GM12801 (cell line): Measurements from ENCODE around the gene MTF1.

ENCODE experiments used
- CTCF ChIP-seq: IDR thresholded peaks from one replicate; pipeline ENCODE4 v1.5.1; 2011; ENCODE audit warnings: control low read depth; ENCODE audit not compliant: insufficient read length; ENCODE audit errors: extremely low read depth

The MTF1 gene

GRCh38 chr1:37890378-37891014, 31.1 kb upstream of the MTF1 start:
- no peak for TF ChIP-seq CTCF

GRCh38 chr1:37888022-37888700, 28.8 kb upstream of the MTF1 start:
- TF ChIP-seq CTCF, result no peak

GRCh38 chr1:37884145-37884544, 24.8 kb upstream of the MTF1 start:
- TF ChIP-seq CTCF, result no peak

GRCh38 chr1:37883671-37884070, 24.3 kb upstream of the MTF1 start:
- no peak for TF ChIP-seq CTCF

GRCh38 chr1:37879865-37880264, 20.5 kb upstream of the MTF1 start:
- no peak for TF ChIP-seq CTCF

GRCh38 chr1:37878071-37878470, 18.7 kb upstream of the MTF1 start:
- TF ChIP-seq CTCF, result no peak

- no peak for TF ChIP-seq CTCF
Observed at GRCh38 chr1:37875833-37876232, 16.4 kb upstream of the MTF1 start.
